HEK293T (cell line): Measurements from ENCODE around the gene ERC2.

Experiments
- CTCF ChIA-PET: fragments of 350-600 bp; formaldehyde crosslinking; extraction: SDS; loops from one replicate; lab custom pipeline; 2021; ENCODE audit warnings: antibody characterized with exemption, inconsistent platforms; lab: Yijun Ruan, JAX
- POLR2A ChIA-PET: fragments of 350-600 bp; formaldehyde crosslinking; extraction: SDS; loops from one replicate; lab custom pipeline; 2020; ENCODE audit warnings: antibody characterized with exemption, inconsistent platforms; lab: Yijun Ruan, JAX
- DNase-seq: peaks from one replicate; pipeline ENCODE4 v3.0.0; 2012; ENCODE audit warnings: mixed read lengths; ENCODE audit errors: extremely low spot score
- ARNT ChIP-seq: fragments of 450-650 bp; IDR thresholded peaks from 2 replicates; pipeline ENCODE4 v1.6.1; 2017; ENCODE audit warnings: mild to moderate bottlenecking
- BHLHE40 ChIP-seq: fragments of 450-650 bp; IDR thresholded peaks from 2 replicates; pipeline ENCODE4 v1.6.1; 2016; ENCODE audit warnings: mild to moderate bottlenecking, moderate library complexity, borderline replicate concordance
- CTBP1 ChIP-seq: fragments of 450-650 bp; IDR thresholded peaks from 2 replicates; pipeline ENCODE4 v1.6.1; 2016; ENCODE audit warnings: borderline replicate concordance
- ELF4 ChIP-seq: fragments of 450-650 bp; IDR thresholded peaks from 2 replicates; pipeline ENCODE4 v1.6.1; 2017; ENCODE audit warnings: antibody characterized with exemption
- FOXA1 ChIP-seq: fragments of 450-650 bp; IDR thresholded peaks from 2 replicates; pipeline ENCODE4 v1.6.1; 2016; ENCODE audit warnings: mild to moderate bottlenecking
- FOXK2 ChIP-seq: fragments of 450-650 bp; IDR thresholded peaks from 2 replicates; pipeline ENCODE4 v1.6.1; 2016; ENCODE audit warnings: mild to moderate bottlenecking
- FOXM1 ChIP-seq: fragments of 450-650 bp; IDR thresholded peaks from 2 replicates; pipeline ENCODE4 v1.6.1; 2017; ENCODE audit warnings: mild to moderate bottlenecking, borderline replicate concordance
- HDGF ChIP-seq: fragments of 450-650 bp; IDR thresholded peaks from 2 replicates; pipeline ENCODE4 v1.6.1; 2017; ENCODE audit warnings: antibody characterized with exemption, borderline replicate concordance
- L3MBTL2 ChIP-seq: fragments of 450-650 bp; conservative IDR thresholded peaks from 2 replicates; pipeline ENCODE4 v1.6.1; 2016; ENCODE audit warnings: mild to moderate bottlenecking
- LEF1 ChIP-seq: fragments of 450-650 bp; IDR thresholded peaks from 2 replicates; pipeline ENCODE4 v1.6.1; 2017; ENCODE audit warnings: mild to moderate bottlenecking, borderline replicate concordance
- NFRKB ChIP-seq: fragments of 450-650 bp; IDR thresholded peaks from 2 replicates; pipeline ENCODE4 v1.6.1; 2016; ENCODE audit warnings: mild to moderate bottlenecking, moderate library complexity
- PKNOX1 ChIP-seq: fragments of 450-650 bp; IDR thresholded peaks from 2 replicates; pipeline ENCODE4 v1.6.1; 2016
- SP1 ChIP-seq: fragments of 450-650 bp; IDR thresholded peaks from 2 replicates; pipeline ENCODE4 v1.6.1; 2017
- SUZ12 ChIP-seq: fragments of 450-650 bp; IDR thresholded peaks from 2 replicates; pipeline ENCODE4 v1.6.1; 2016; ENCODE audit warnings: mild to moderate bottlenecking
- TARDBP ChIP-seq: fragments of 450-650 bp; IDR thresholded peaks from 2 replicates; pipeline ENCODE4 v1.6.1; 2016
- ZNF384 ChIP-seq: fragments of 450-650 bp; IDR thresholded peaks from 2 replicates; pipeline ENCODE4 v1.6.1; 2016

The ERC2 gene

GRCh38 chr3:56190130-56190529 lies 278.1 kb downstream of the ERC2 start:
- no peak for DNase-seq
- TF ChIP-seq SUZ12 (no peak), LEF1 (no peak), FOXM1 (no peak), BHLHE40 (no peak), ARNT (no peak), ZNF384 (no peak)
- ChIA-PET POLR2A (no interaction called here), CTCF (no interaction called here)

DNA sequence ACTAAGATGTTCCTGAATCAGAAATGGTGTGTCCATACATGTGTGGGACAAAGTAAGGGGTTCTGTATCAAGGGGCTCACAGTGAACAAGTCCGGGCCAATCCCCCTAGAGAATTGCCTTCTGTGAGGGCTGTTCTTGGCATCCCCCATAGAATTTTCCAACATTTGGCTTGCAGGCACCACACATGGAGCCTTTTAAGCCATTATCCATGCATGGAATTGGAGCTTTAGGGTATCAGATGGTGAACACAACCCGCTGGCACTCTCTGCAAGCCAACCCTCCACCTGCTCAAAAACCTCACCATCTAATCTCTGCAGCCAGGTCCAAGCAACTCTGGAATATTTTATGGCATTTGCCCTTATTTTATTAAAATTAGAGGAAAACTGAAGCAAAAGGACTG lies 278.7 kb downstream of the ERC2 start:
- ChIA-PET POLR2A (no interaction called here), CTCF (no interaction called here)
- TF ChIP-seq CTBP1 (no peak), ZNF384 (no peak), LEF1 (no peak), TARDBP (no peak), SP1 (no peak), L3MBTL2 (no peak)
- DNase-seq = no peak

- TF ChIP-seq HDGF (no peak), ELF4 (no peak), SUZ12 (no peak), ARNT (no peak), ZNF384 (no peak), BHLHE40 (no peak), TARDBP (no peak), NFRKB (no peak), FOXK2 (no peak), SP1 (no peak), PKNOX1 (no peak), L3MBTL2 (no peak), CTBP1 (no peak), FOXA1 (no peak), FOXM1 (no peak), LEF1 (no peak)
- ChIA-PET CTCF (no interaction called here), POLR2A (no interaction called here)
- no peak for DNase-seq
Observed at GRCh38 chr3:56188201-56188600, 280.1 kb downstream of the ERC2 start.

DNA sequence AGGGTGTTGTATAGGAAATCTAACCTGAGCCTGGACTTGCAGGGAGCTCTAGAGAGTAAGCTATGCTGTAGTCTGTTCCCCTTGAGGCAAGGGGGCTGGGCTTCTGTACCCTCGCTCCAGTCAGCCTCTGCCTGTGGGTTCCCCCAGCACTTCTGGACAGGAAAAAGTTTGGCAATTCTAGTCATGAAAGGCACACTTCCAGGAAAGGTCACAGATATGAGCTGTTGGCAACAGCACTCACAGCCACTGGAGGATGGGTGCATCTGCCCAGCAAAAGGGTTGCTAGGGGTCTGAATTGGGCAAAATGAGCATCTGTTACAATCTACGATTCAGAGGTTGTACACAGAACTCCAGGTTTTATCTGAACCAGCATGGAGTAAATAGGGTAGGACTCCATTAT lies 281.2 kb downstream of the ERC2 start:
- TF ChIP-seq LEF1 (no peak), CTBP1 (no peak), ARNT (no peak)
- DNase-seq = no peak
- POLR2A ChIA-PET = no interaction called here
- CTCF ChIA-PET = no interaction called here

- ChIA-PET POLR2A (no interaction called here), CTCF (no interaction called here)
- TF ChIP-seq SP1 = no peak
- TF ChIP-seq BHLHE40 = no peak
- no peak for TF ChIP-seq ZNF384
- TF ChIP-seq LEF1 = no peak
- no peak for TF ChIP-seq ELF4
- no peak for TF ChIP-seq FOXK2
- TF ChIP-seq SUZ12 = no peak
- no peak for TF ChIP-seq PKNOX1
- TF ChIP-seq FOXA1 = no peak
- TF ChIP-seq TARDBP = no peak
- TF ChIP-seq FOXM1 = no peak
- no peak for TF ChIP-seq CTBP1
- TF ChIP-seq NFRKB = no peak
- no peak for TF ChIP-seq ARNT
- TF ChIP-seq HDGF = no peak
- TF ChIP-seq L3MBTL2 = no peak
- no peak for DNase-seq
Observed at GRCh38 chr3:56185827-56186226, 282.4 kb downstream of the ERC2 start.

GRCh38 chr3:56183529-56183928 lies 284.7 kb downstream of the ERC2 start:
- ChIA-PET CTCF (no interaction called here), POLR2A (no interaction called here)

More at GRCh38 chr3:56183529-56183928, 284.7 kb downstream of the ERC2 start:
- no peak for TF ChIP-seq FOXM1
- TF ChIP-seq HDGF = no peak
- no peak for TF ChIP-seq SUZ12
- TF ChIP-seq NFRKB = no peak
- TF ChIP-seq LEF1 = no peak
- TF ChIP-seq TARDBP = no peak
- no peak for TF ChIP-seq L3MBTL2
- no peak for TF ChIP-seq CTBP1
- no peak for TF ChIP-seq FOXA1
- no peak for TF ChIP-seq FOXK2
- TF ChIP-seq PKNOX1 = no peak
- no peak for TF ChIP-seq SP1
- no peak for DNase-seq
